ENCODE measurements around the gene KCNK10. TPM values are rescaled to one million over a fixed set of nuclear protein-coding genes. Genes with fewer than 3 reads are reported as not detected.

Gene KCNK10
- total RNA-seq, 4 donors from 2014 or later: 0.04 to 0.08 TPM; not detected in 2

GRCh38 chr14:88218119-88218915 is 104.8 kb downstream of the KCNK10 start:
- WGBS: 70% methylated on average over 9 of the region's 9 CpGs

GRCh38 chr14:88212691-88213090 is 110.4 kb downstream of the KCNK10 start:
- no peak for DNase-seq (ENCODE audit: low spot score in 2 of 2)
- no peak for TF ChIP-seq POLR2A (IDR thresholded peaks at IDR 0.05)
- no peak for TF ChIP-seq POLR2AphosphoS5 (IDR thresholded peaks at IDR 0.05)
- no peak for TF ChIP-seq EP300 (IDR thresholded peaks at IDR 0.05)
- TF ChIP-seq, protein P1, sequence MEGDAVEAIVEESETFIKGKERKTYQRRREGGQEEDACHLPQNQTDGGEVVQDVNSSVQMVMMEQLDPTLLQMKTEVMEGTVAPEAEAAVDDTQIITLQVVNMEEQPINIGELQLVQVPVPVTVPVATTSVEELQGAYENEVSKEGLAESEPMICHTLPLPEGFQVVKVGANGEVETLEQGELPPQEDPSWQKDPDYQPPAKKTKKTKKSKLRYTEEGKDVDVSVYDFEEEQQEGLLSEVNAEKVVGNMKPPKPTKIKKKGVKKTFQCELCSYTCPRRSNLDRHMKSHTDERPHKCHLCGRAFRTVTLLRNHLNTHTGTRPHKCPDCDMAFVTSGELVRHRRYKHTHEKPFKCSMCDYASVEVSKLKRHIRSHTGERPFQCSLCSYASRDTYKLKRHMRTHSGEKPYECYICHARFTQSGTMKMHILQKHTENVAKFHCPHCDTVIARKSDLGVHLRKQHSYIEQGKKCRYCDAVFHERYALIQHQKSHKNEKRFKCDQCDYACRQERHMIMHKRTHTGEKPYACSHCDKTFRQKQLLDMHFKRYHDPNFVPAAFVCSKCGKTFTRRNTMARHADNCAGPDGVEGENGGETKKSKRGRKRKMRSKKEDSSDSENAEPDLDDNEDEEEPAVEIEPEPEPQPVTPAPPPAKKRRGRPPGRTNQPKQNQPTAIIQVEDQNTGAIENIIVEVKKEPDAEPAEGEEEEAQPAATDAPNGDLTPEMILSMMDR (IDR thresholded peaks at IDR 0.05): no peak
- no peaks in the 10 kb centered on the region for H3K36me3 ChIP-seq
- H3K27ac ChIP-seq: no peak overlapping the region
- peaks cover 8% of the 10 kb centered on the region for H3K27me3 ChIP-seq
- H3K4me3 ChIP-seq: no peak overlapping the region
- H3K4me1 ChIP-seq: no peaks in the 10 kb centered on the region
- no peaks in the 10 kb centered on the region for H3K9me3 ChIP-seq

More at GRCh38 chr14:88218119-88218915, 104.8 kb downstream of the KCNK10 start:
- H3K27me3 ChIP-seq: no peaks in the 10 kb centered on the region
- no peaks in the 10 kb centered on the region for H3K36me3 ChIP-seq
- TF ChIP-seq POLR2AphosphoS5 (IDR thresholded peaks at IDR 0.05): no peak
- TF ChIP-seq POLR2A (IDR thresholded peaks at IDR 0.05): no peak
- TF ChIP-seq, protein P1 (IDR thresholded peaks at IDR 0.05): no peak
- TF ChIP-seq EP300 (IDR thresholded peaks at IDR 0.05): no peak
- peaks cover 7% of the 10 kb centered on the region for H3K9me3 ChIP-seq
- no peak overlapping the region for H3K4me3 ChIP-seq
- no peaks in the 10 kb centered on the region for H3K4me1 ChIP-seq
- no peak for DNase-seq (ENCODE audit: low spot score in 2 of 2)
- H3K27ac ChIP-seq: no peak overlapping the region

- Histone ChIP-seq H3K36me3 (no peaks in the 10 kb centered on the region), H3K27ac (no peak overlapping the region), H3K4me3 (no peak overlapping the region), H3K4me1 (no peaks in the 10 kb centered on the region), H3K9me3 (no peaks in the 10 kb centered on the region), H3K27me3 (peaks cover 8% of the 10 kb centered on the region)
- TF ChIP-seq EP300 (IDR thresholded peaks at IDR 0.05): no peak
- TF ChIP-seq POLR2A (IDR thresholded peaks at IDR 0.05): no peak
- TF ChIP-seq POLR2AphosphoS5 (IDR thresholded peaks at IDR 0.05): no peak
- TF ChIP-seq, protein P1 (IDR thresholded peaks at IDR 0.05): no peak
- WGBS: 62% methylated on average over 8 of the region's 8 CpGs
- DNase-seq (ENCODE audit: low spot score in 2 of 2): no peak
Observed at GRCh38 chr14:88210426-88210825, 112.6 kb downstream of the KCNK10 start.

GRCh38 chr14:88209273-88209672 is 113.8 kb downstream of the KCNK10 start:
- Histone ChIP-seq H3K36me3 (no peaks in the 10 kb centered on the region), H3K4me1 (no peaks in the 10 kb centered on the region), H3K27me3 (peaks cover 8% of the 10 kb centered on the region), H3K9me3 (no peaks in the 10 kb centered on the region), H3K4me3 (no peak overlapping the region), H3K27ac (no peak overlapping the region)
- TF ChIP-seq EP300 (IDR thresholded peaks at IDR 0.05): no peak
- TF ChIP-seq POLR2AphosphoS5 (IDR thresholded peaks at IDR 0.05): no peak
- no peak for TF ChIP-seq POLR2A (IDR thresholded peaks at IDR 0.05)
- TF ChIP-seq, protein P1 (IDR thresholded peaks at IDR 0.05): no peak
- 67% methylated on average over 17 of the region's 17 CpGs for WGBS
- DNase-seq (ENCODE audit: low spot score in 2 of 2): no peak

- TF ChIP-seq, protein P1 (IDR thresholded peaks at IDR 0.05): no peak
- TF ChIP-seq EP300 (IDR thresholded peaks at IDR 0.05) (no peak), POLR2A (IDR thresholded peaks at IDR 0.05) (no peak), POLR2AphosphoS5 (IDR thresholded peaks at IDR 0.05) (no peak)
- Histone ChIP-seq H3K4me1 (no peaks in the 10 kb centered on the region), H3K36me3 (no peaks in the 10 kb centered on the region), H3K4me3 (no peak overlapping the region), H3K27me3 (peaks cover 8% of the 10 kb centered on the region), H3K27ac (no peak overlapping the region), H3K9me3 (no peaks in the 10 kb centered on the region)
- no peak for DNase-seq (ENCODE audit: low spot score in 2 of 2)
- WGBS: 52% methylated on average over 5 of the region's 5 CpGs
Observed at GRCh38 chr14:88208858-88209257, 114.2 kb downstream of the KCNK10 start.

All from suprapubic skin (tissue), 4 donors.